PC-9 (cell line): Measurements from ENCODE around the gene IWS1.

Experiments
- EZH2 ChIP-seq: fragments of 200-600 bp; sonication (generic); IDR thresholded peaks from 2 replicates; pipeline ENCODE4 v1.8.0; 2017; ENCODE audit warnings: antibody characterized with exemption, low read depth
- TF ChIP-seq, protein P1 (sequence below): fragments of 200-600 bp; sonication (generic); conservative IDR thresholded peaks from 2 replicates; pipeline ENCODE4 v1.6.1; 2017; ENCODE audit warnings: mixed run types, antibody characterized with exemption, mild to moderate bottlenecking, moderate library complexity

DNA sequence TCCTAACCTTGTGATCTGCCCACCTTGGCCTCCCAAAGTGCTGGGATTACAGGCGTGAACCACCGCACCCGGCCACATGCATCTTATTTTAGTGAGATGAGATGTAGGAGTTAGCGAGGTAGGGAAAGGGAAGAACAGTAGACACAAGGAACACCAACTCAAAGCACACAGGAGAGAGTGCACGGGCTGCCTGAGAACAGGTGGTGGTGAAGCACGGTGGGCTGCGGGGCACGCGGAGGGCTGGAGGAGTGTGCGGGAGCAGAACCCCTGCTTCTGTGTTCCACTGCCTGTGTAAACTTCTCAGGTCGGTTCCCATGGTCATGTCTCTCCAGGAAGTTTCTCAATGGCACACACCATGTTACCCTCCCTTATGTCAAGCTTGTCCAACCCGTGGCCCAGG lies 69.3 kb downstream of the IWS1 start:
- TF ChIP-seq, protein P1, sequence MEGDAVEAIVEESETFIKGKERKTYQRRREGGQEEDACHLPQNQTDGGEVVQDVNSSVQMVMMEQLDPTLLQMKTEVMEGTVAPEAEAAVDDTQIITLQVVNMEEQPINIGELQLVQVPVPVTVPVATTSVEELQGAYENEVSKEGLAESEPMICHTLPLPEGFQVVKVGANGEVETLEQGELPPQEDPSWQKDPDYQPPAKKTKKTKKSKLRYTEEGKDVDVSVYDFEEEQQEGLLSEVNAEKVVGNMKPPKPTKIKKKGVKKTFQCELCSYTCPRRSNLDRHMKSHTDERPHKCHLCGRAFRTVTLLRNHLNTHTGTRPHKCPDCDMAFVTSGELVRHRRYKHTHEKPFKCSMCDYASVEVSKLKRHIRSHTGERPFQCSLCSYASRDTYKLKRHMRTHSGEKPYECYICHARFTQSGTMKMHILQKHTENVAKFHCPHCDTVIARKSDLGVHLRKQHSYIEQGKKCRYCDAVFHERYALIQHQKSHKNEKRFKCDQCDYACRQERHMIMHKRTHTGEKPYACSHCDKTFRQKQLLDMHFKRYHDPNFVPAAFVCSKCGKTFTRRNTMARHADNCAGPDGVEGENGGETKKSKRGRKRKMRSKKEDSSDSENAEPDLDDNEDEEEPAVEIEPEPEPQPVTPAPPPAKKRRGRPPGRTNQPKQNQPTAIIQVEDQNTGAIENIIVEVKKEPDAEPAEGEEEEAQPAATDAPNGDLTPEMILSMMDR: no peak
- TF ChIP-seq EZH2: no peak
